Measurements from ENCODE around the gene ZBTB45. TPM values are rescaled to one million over a fixed set of nuclear protein-coding genes. Genes with fewer than 3 reads are reported as not detected.

Gene ZBTB45
- total and polyA plus RNA-seq, 2 donors (not counting 1 experiment from before 2014, with no cell fraction given) = 12.6 to 20.9 TPM

DNA sequence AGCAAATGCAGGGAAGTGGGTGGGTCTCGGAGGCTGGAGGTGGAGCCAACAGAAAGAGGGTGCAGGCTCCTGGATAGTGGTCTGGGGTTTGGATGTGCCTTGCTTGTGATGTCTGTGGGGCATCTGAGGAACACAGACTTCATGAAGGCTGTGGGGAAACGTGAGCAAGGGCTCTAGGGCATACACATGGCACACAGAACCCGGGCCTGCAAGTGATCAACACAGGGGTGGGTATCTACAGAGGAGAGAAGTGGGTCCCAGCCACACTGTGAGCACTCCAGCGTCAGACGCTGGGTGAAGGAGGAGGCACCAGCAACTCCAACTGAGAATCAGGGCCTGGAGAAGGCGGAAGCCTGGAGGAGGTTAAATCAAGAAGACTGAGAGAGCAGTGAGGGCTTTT lies 44.2 kb upstream of the ZBTB45 start:
- ChIA-PET CTCF (interaction anchor here (1.1 to 1.3 kb wide), 2 partner anchors 9 to 18 kb away, joined by 3 to 6 read pairs; partner anchors contain the start of gene CHMP2A), POLR2A (interaction anchor here (1.4 kb wide), 1 partner anchor 9 kb away, joined by 3 read pairs; the partner anchor contains the start of gene CHMP2A)
- no peak overlapping the region for H3K27ac ChIP-seq (ENCODE audit: low read length in 2 of 2)
- peaks cover 0 to 9% (median 0%) of the 10 kb centered on the region in 3 donors for H3K9me3 ChIP-seq (ENCODE audit: control extremely low read depth in 1 of 3, control insufficient read depth in 2 of 3, insufficient read depth in 1 of 3, low read length in 2 of 3)
- H4K20me1 ChIP-seq (ENCODE audit: control insufficient read depth, insufficient read depth, low read length, poor library complexity, severe bottlenecking) = peaks cover 7% of the 10 kb centered on the region
- Mint-ChIP-seq H3K4me3 (peak overlapping the region; percentile 96), H3K27me3 (no peaks in the 10 kb centered on the region), H3K27ac (peak overlapping the region; percentile 87), H3K4me1 (peaks cover 47% of the 10 kb centered on the region), H3K9me3 (ENCODE audit: insufficient read depth) (no peaks in the 10 kb centered on the region)
- no peak for TF ChIP-seq EZH2 (IDR thresholded peaks at IDR 0.05; ENCODE audit: borderline replicate concordance, insufficient read depth, low read depth, low read length, poor library complexity, severe bottlenecking)
- DNase-seq = no peak
- no peaks in the 10 kb centered on the region for H3K27me3 ChIP-seq (replicated peaks in 1 of 4; ENCODE audit: control extremely low read depth in 1 of 4, control insufficient read depth in 3 of 4, insufficient read depth in 4 of 4, low read length in 3 of 4)
- no peak for ATAC-seq (ENCODE audit: low read depth)
- peaks cover 24 to 35% of the 10 kb centered on the region in 2 donors for H3K4me1 ChIP-seq (ENCODE audit: control insufficient read depth in 2 of 2, insufficient read depth in 2 of 2, low read length in 2 of 2)
- H3K4me2 ChIP-seq (replicated peaks; ENCODE audit: low read depth, low read length, poor library complexity, severe bottlenecking) = peak overlapping the region; percentile 87
- intact Hi-C loops (cut with micrococcal nuclease) = no loop called here
- H3K4me3 ChIP-seq (ENCODE audit: control extremely low read depth in 1 of 5, extremely low read depth in 1 of 5, insufficient read depth in 1 of 5, low read depth in 2 of 5, low read length in 4 of 5) = no peak overlapping the region
- WGBS (ENCODE audit: insufficient coverage) = 89% methylated on average over 5 of the region's 6 CpGs
- peaks cover 3% of the 10 kb centered on the region for H3K79me2 ChIP-seq (ENCODE audit: control insufficient read depth, insufficient read depth, low read length)
- no peak overlapping the region for H3K9ac ChIP-seq (ENCODE audit: low read length)
- peaks cover 0 to 3% of the 10 kb centered on the region in 2 experiments for H3K36me3 ChIP-seq (replicated peaks in 1 of 2; ENCODE audit: control extremely low read depth in 1 of 2, control insufficient read depth in 1 of 2, extremely low read depth in 1 of 2, insufficient read depth in 2 of 2, low read length in 1 of 2)
- H2AFZ ChIP-seq (ENCODE audit: insufficient read depth, low read depth, low read length, poor library complexity, severe bottlenecking) = no peak overlapping the region

DNA sequence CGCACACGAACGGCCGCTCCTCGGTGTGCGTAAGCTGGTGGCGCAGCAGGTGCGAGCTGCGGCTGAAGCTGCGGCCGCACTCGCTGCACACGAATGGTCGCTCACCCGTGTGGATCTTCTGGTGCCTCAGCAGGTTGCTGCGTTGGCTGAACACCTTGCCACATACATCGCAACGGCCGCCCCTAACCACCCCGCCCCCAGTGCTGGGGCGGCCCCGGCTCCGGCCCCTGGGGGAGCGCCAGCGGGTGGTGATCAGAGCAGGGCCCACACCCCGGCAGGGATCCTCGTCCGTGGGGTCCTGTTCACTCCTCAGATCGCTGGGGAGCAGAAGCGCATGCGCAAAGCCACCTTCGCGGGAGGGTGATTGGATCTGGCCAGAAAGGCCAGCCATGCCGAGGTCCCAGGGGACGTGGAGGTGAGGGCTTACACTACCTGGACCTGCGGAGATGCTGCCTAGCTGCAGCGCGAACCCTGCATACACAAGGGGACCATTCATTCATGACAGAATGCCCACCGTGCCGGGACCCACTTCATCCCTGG lies 43.5 kb upstream of the ZBTB45 start:
- Histone ChIP-seq H3K27me3 (replicated peaks in 1 of 4; ENCODE audit: control extremely low read depth in 1 of 4, control insufficient read depth in 3 of 4, insufficient read depth in 4 of 4, low read length in 3 of 4) (no peaks in the 10 kb centered on the region), H2AFZ (ENCODE audit: insufficient read depth, low read depth, low read length, poor library complexity, severe bottlenecking) (peak overlapping the region; percentile 60), H3K4me3 (ENCODE audit: control extremely low read depth in 1 of 5, extremely low read depth in 1 of 5, insufficient read depth in 1 of 5, low read depth in 2 of 5, low read length in 4 of 5) (peak overlapping the region; percentile 26 to 59 (median 36)), H3K79me2 (ENCODE audit: control insufficient read depth, insufficient read depth, low read length) (peaks cover 1% of the 10 kb centered on the region), H3K36me3 (replicated peaks in 1 of 2; ENCODE audit: control extremely low read depth in 1 of 2, control insufficient read depth in 1 of 2, extremely low read depth in 1 of 2, insufficient read depth in 2 of 2, low read length in 1 of 2) (peaks cover 0 to 3% of the 10 kb centered on the region in 2 experiments), H3K27ac (ENCODE audit: low read length in 2 of 2) (no peak overlapping the region), H3K9ac (ENCODE audit: low read length) (peak overlapping the region; percentile 50), H3K4me1 (ENCODE audit: control insufficient read depth in 2 of 2, insufficient read depth in 2 of 2, low read length in 2 of 2) (peaks cover 24 to 35% of the 10 kb centered on the region in 2 donors), H3K4me2 (replicated peaks; ENCODE audit: low read depth, low read length, poor library complexity, severe bottlenecking) (peak overlapping the region; percentile 87), H4K20me1 (ENCODE audit: control insufficient read depth, insufficient read depth, low read length, poor library complexity, severe bottlenecking) (peaks cover 7% of the 10 kb centered on the region), H3K9me3 (ENCODE audit: control extremely low read depth in 1 of 3, control insufficient read depth in 2 of 3, insufficient read depth in 1 of 3, low read length in 2 of 3) (peaks cover 0 to 9% (median 0%) of the 10 kb centered on the region in 3 donors)
- 3% methylated on average over 40 of the region's 40 CpGs for WGBS (ENCODE audit: insufficient coverage)
- Mint-ChIP-seq H3K27ac (peak overlapping the region; percentile 87), H3K9me3 (ENCODE audit: insufficient read depth) (no peaks in the 10 kb centered on the region), H3K27me3 (no peaks in the 10 kb centered on the region), H3K4me3 (peak overlapping the region; percentile 96), H3K4me1 (peaks cover 49% of the 10 kb centered on the region)
- DNase-seq (no peak), ATAC-seq (ENCODE audit: low read depth) (no peak)
- TF ChIP-seq, protein P1, sequence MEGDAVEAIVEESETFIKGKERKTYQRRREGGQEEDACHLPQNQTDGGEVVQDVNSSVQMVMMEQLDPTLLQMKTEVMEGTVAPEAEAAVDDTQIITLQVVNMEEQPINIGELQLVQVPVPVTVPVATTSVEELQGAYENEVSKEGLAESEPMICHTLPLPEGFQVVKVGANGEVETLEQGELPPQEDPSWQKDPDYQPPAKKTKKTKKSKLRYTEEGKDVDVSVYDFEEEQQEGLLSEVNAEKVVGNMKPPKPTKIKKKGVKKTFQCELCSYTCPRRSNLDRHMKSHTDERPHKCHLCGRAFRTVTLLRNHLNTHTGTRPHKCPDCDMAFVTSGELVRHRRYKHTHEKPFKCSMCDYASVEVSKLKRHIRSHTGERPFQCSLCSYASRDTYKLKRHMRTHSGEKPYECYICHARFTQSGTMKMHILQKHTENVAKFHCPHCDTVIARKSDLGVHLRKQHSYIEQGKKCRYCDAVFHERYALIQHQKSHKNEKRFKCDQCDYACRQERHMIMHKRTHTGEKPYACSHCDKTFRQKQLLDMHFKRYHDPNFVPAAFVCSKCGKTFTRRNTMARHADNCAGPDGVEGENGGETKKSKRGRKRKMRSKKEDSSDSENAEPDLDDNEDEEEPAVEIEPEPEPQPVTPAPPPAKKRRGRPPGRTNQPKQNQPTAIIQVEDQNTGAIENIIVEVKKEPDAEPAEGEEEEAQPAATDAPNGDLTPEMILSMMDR (IDR thresholded peaks at IDR 0.05) = no peak
- CTCF ChIA-PET = interaction anchor here (0.6 to 3.3 kb wide), 3 partner anchors 9 to 43 kb away, joined by 3 to 10 read pairs (median 3); partner anchors contain the start of gene MZF1
- intact Hi-C loops (cut with micrococcal nuclease) = no loop called here
- POLR2A ChIA-PET = interaction anchor here (1.2 to 1.6 kb wide), 3 partner anchors 9 to 43 kb away, joined by 3 to 8 read pairs (median 7); partner anchors contain the start of genes CHMP2A and ZBTB45
